GM10266 (cell line): ENCODE data around the gene PIEZO2.
"Not testable (repeated sequence)": the region's sequence is repeated elsewhere in the genome, so short reads cannot be mapped to it uniquely, and the experiment has no call there.

Experiments
- DNase-seq: peaks from one replicate; pipeline ENCODE4 v3.0.0; 2012; ENCODE audit errors: extremely low spot score
- TF ChIP-seq, protein P1 (sequence below): IDR thresholded peaks from 2 replicates; pipeline ENCODE4 v1.5.1; 2012; ENCODE audit warnings: mild to moderate bottlenecking, low read depth; ENCODE audit not compliant: control insufficient read depth, insufficient read depth; ENCODE audit errors: missing control alignments

PIEZO2 gene

DNA sequence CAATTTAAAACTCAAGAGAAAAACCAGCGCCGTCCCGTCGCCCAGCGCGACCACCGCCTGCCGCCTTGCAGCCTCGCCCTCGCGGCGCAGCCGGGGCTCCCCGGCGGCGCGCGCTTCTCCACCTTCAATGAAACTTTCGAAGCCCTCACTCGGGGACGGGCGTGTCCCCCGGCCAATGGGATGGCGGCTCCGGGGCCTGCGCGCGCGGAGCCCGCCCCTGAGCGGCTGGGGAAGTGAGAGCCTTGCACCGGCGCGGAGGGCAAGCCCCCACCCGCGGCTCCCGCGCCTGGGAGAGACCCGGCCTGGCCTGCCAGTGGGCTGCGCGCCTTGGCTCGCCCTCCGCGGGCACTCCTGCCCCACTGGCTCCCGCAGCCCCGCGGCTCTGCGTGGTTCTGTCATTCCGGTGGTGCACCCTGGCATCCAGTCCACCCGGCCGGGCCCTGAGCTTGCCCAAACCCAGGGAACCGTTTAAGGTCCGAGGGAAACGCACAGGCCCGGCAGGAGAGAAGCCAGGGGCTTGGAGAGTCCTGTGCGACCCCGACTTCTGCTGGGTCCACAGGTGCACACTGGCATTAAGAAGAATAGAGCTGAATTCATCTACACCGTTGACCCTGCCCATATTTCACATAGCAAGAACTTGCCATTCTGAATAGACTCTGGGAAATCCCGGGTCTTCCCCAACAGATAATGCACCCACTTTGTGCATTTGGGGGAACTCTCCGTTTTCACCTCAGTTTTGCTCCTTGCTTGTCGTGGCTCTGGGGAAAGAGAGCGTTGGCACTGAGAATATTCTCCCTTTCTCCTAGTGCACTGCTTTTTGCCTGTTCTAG, at the start of gene PIEZO2:
Gene PIEZO2 (minus strand): TSS at position 129 of the 830 bp plus-strand sequence. CDS start 981 bp downstream, outside the sequence.
- peak; percentile 93 for DNase-seq
- TF ChIP-seq, protein P1, sequence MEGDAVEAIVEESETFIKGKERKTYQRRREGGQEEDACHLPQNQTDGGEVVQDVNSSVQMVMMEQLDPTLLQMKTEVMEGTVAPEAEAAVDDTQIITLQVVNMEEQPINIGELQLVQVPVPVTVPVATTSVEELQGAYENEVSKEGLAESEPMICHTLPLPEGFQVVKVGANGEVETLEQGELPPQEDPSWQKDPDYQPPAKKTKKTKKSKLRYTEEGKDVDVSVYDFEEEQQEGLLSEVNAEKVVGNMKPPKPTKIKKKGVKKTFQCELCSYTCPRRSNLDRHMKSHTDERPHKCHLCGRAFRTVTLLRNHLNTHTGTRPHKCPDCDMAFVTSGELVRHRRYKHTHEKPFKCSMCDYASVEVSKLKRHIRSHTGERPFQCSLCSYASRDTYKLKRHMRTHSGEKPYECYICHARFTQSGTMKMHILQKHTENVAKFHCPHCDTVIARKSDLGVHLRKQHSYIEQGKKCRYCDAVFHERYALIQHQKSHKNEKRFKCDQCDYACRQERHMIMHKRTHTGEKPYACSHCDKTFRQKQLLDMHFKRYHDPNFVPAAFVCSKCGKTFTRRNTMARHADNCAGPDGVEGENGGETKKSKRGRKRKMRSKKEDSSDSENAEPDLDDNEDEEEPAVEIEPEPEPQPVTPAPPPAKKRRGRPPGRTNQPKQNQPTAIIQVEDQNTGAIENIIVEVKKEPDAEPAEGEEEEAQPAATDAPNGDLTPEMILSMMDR, result no peak

DNA sequence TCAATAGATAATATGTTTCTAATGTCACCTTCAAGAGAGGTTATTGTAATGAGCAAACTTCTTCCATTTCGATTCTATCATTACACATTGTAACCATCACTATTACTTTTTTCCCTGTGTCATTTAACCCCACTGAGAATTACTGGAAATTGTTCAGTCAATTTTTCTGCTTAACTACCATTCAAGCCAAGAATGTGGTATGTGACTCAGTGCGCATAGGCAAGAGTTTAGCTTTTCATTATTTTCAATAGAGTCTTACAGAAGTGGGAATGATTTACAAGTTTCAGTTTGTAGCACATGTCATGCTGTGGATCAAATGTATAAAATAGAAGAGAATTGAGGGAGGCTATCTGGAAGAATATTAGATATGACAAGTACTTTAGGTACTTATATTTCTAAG, 34.3 kb upstream of the PIEZO2 start:
- DNase-seq, result no peak
- TF ChIP-seq, protein P1, result no peak

DNA sequence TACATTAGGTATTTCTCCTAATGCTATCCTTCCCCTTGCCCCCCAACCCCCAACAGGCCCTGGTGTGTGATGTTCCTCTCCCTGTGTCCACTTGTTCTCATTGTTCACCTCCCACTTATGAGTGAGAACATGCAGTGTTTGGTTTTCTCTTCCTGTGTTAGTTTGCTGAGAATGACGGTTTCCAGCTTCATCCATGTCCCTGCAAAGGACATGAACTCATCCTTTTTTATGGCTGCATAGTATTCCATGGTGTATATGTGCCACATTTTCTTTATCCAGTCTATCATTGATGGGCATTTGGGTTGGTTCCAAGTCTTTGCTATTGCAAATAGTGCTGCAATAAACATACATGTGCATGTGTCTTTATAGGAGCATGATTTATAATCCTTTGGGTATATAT, 32.3 kb upstream of the PIEZO2 start:
- not testable (repeated sequence) for DNase-seq

DNA sequence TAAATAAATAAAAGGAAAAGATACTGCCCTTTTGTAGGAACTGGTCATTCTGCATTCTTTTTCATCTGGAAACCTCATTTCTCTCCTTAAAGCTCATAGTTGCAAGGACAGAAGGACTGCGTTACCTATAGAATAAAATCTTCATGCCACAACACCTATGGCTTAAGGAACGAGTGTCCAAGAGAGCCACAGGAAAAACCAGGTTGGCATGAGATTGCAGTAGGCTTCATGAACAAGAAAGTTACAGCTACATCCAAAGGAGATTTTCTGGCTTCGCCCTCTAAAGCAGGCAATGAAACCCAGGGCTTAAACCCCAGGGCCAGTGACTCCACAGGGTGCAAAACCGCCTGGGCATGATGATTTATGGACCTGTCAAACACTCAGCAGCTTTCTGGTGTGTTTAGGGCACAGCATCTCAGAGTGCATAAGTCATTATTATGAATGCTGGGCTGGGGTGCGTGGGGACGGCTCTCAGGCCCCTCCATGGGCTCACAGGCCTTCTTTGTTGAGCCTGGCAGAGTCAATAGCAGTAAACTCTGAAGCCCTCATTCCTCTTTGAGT, 30.7 kb upstream of the PIEZO2 start:
- DNase-seq, result no peak
- TF ChIP-seq, protein P1, result no peak

DNA sequence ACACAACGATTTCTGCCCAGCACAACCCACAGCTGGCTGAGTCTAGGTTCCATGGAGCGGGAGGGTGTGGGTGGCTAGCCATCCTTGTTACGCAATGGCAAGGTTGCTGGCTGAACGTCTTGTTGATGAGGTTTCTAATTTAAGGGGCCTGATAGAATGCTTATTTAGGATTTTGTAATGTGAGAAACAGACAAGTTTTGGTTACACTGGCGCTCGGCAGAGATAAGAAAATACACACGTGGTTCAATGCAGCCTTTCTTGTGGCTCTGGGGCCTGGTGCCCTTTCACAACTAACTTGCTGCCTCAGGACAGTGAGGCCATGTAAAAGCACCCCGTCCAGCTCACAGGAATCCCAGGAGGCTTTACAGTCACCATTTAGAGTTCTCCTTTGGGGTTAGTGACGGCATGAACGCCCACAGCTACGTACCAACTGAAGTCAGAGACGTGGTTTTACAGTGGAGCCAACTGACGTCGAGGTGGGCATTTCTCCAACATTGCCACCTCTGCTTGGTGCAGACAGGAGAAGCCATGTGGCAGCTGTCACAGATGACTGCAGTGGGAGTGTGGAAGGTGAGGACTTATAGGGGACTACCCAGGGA, 29.7 kb upstream of the PIEZO2 start:
- TF ChIP-seq, protein P1, result no peak
- DNase-seq, result no peak

DNA sequence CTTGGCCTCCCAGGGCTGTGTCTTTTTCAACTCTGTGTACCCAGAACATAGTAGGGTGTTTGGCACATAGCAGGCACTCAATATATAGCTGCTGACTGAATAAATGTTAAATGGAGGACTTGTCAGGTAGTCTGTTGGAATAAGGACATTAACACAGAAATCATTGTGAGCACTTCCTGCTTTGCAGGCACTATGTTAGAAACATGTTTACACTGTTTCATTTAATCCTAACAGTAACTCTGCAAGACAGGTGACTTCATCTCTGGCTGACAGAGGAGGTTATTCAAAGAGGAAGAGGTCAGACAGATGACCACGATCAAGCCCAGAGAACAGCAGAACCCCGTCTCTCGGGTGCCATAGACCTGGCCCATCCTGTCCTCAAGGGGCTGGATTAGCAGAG, 28.0 kb upstream of the PIEZO2 start:
- TF ChIP-seq, protein P1, result no peak
- DNase-seq, result no peak

DNA sequence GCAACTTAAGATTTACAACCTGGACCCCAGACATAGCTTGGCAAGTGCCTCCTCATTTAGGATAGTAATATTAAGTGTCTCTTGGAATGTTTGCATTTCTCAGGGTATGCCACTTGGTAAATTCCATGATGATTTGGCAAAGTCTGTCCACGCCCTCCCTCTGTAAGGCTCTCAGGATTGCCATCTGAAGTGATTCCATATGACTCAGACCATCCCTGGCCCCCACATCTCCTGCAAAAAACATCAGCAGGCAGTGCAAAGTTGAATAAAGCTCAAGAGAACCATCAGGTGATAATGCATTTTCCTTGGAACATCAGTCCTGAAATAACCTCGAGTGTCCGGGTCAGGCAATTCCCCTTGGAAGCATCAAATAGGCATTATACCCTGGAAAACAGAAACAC, 27.1 kb upstream of the PIEZO2 start:
- DNase-seq, result no peak
- TF ChIP-seq, protein P1, result no peak
